H1 (cell line): Measurements from ENCODE around the gene THADA. TPM values are rescaled to one million over a fixed set of nuclear protein-coding genes. Genes with fewer than 3 reads are reported as not detected.

Source experiments
- CTCF ChIA-PET: fragments of 300-600 bp; sonication (Branson Sonifier 250); formaldehyde crosslinking; loops from one replicate; lab custom pipeline; 2021; ENCODE audit not compliant: partially characterized antibody; lab: Charles Lee
- POLR2A ChIA-PET: fragments of 300-600 bp; sonication (Branson Sonifier 250); formaldehyde crosslinking; loops from one replicate; lab custom pipeline; 2021; ENCODE audit warnings: inconsistent platforms; ENCODE audit not compliant: partially characterized antibody; lab: Charles Lee
- DNase-seq, 2 experiments: peaks; one replicate each; pipeline versions ENCODE4 v3.0.0 to v3.0.0-alpha.2; 2010 to 2022; ENCODE audit warnings: low spot score in 2 of 2, low read depth in 1 of 2, mixed read lengths in 1 of 2
- FAIRE-seq: peaks from 2 replicates; lab custom pipeline; 2011; peaks lifted over from hg19 to GRCh38; lab: Jason Lieb, UNC
- H2AFZ ChIP-seq: 2 replicates; pipeline ENCODE4 v1.8.1; 2012; ENCODE audit warnings: low read length, inconsistent platforms
- H2AK5ac ChIP-seq: 2 replicates; pipeline ENCODE4 v1.6.1; 2013; ENCODE audit warnings: low read depth, low read length
- H2BK120ac ChIP-seq: replicated peaks from 2 replicates; pipeline ENCODE3; 2013; ENCODE audit warnings: low read depth, low read length, inconsistent platforms
- H2BK12ac ChIP-seq: 2 replicates; pipeline ENCODE4 v1.6.1; 2013; ENCODE audit warnings: low read depth, low read length
- H2BK15ac ChIP-seq: 2 replicates; pipeline ENCODE4 v1.6.1; 2013; ENCODE audit warnings: low read length
- H2BK20ac ChIP-seq: 2 replicates; pipeline ENCODE4 v1.6.1; 2013; ENCODE audit warnings: low read length
- H2BK5ac ChIP-seq: 2 replicates; pipeline ENCODE4 v1.6.1; 2013; ENCODE audit warnings: low read depth, low read length
- H3K14ac ChIP-seq: 2 replicates; pipeline ENCODE4 v1.6.1; 2013; ENCODE audit warnings: inconsistent platforms; ENCODE audit not compliant: insufficient read length
- H3K18ac ChIP-seq: 2 replicates; pipeline ENCODE4 v1.6.1; 2013; ENCODE audit warnings: low read length; ENCODE audit errors: extremely low read depth
- H3K23ac ChIP-seq: 2 replicates; pipeline ENCODE4 v1.6.1; 2013; ENCODE audit warnings: inconsistent platforms; ENCODE audit not compliant: insufficient read length
- H3K23me2 ChIP-seq: 2 replicates; pipeline ENCODE4 v1.6.1; 2013; ENCODE audit warnings: low read depth, low read length
- H3K27ac ChIP-seq: 2 replicates; pipeline ENCODE4 v1.6.1; 2011; ENCODE audit warnings: low read depth, low read length, inconsistent platforms
- H3K27me3 ChIP-seq, 4 experiments: replicated peaks in 1 of 4; 1 replicate in 1 of 4; 2 replicates in 3 of 4; pipeline versions ENCODE4 v1.6.1 to v1.8.1; 2011 to 2013; ENCODE audit warnings: low read length in 3 of 4, mild to moderate bottlenecking in 3 of 4, inconsistent platforms in 2 of 4, mixed read lengths in 2 of 4, moderate library complexity in 1 of 4; ENCODE audit not compliant: control insufficient read depth in 3 of 4, insufficient read depth in 3 of 4; ENCODE audit errors: extremely low read depth in 1 of 4
- H3K36me3 ChIP-seq, 4 experiments: 2 replicates each; pipeline versions ENCODE4 v1.6.1 to v1.8.1; 2011 to 2013; ENCODE audit warnings: mild to moderate bottlenecking in 4 of 4, low read length in 3 of 4, moderate library complexity in 2 of 4, control low read depth in 1 of 4, inconsistent platforms in 1 of 4; ENCODE audit not compliant: insufficient read depth in 4 of 4, control insufficient read depth in 2 of 4
- H3K4ac ChIP-seq: replicated peaks from 2 replicates; pipeline ENCODE3; 2013; ENCODE audit warnings: low read length, low read depth, mixed read lengths, inconsistent platforms; ENCODE audit not compliant: insufficient read length
- H3K4me1 ChIP-seq, 4 experiments: replicated peaks in 1 of 4; 1 replicate in 1 of 4; 2 replicates in 3 of 4; pipeline versions ENCODE4 v1.6.1 to v1.8.1; 2011 to 2013; ENCODE audit warnings: low read length in 3 of 4, inconsistent platforms in 2 of 4, mixed read lengths in 1 of 4; ENCODE audit not compliant: insufficient read depth in 4 of 4, control insufficient read depth in 3 of 4
- H3K4me2 ChIP-seq, 2 experiments: 2 replicates each; pipeline versions ENCODE4 v1.6.1 to v1.8.1; 2011 to 2013; ENCODE audit warnings: low read depth in 2 of 2, low read length in 2 of 2, control low read depth in 1 of 2, inconsistent platforms in 1 of 2, mild to moderate bottlenecking in 1 of 2; ENCODE audit not compliant: insufficient read depth in 1 of 2
- H3K4me3 ChIP-seq, 4 experiments: fragments of 200-600, 300-600 bp in 1 of 4; sonication (generic), shearing (Covaris generic), sonication (Bioruptor Twin) in 1 of 4; 2 replicates each; pipeline versions ENCODE4 v1.5.1 to v1.8.1; 2011 to 2016; ENCODE audit warnings: low read length in 4 of 4, low read depth in 3 of 4, control low read depth in 2 of 4, inconsistent platforms in 2 of 4, mild to moderate bottlenecking in 2 of 4, mixed read lengths in 1 of 4, moderate library complexity in 1 of 4; ENCODE audit not compliant: insufficient read depth in 2 of 4; ENCODE audit errors: extremely low read depth in 1 of 4
- H3K56ac ChIP-seq: replicated peaks from 2 replicates; pipeline ENCODE3; 2013; ENCODE audit warnings: low read depth, mild to moderate bottlenecking, mixed read lengths, low read length, inconsistent platforms; ENCODE audit not compliant: insufficient read length
- H3K79me1 ChIP-seq: 2 replicates; pipeline ENCODE4 v1.6.1; 2013; ENCODE audit warnings: low read depth, low read length, control low read depth
- H3K79me2 ChIP-seq, 2 experiments: 2 replicates each; pipeline versions ENCODE4 v1.6.1 to v1.8.1; 2012 to 2013; ENCODE audit warnings: low read length in 2 of 2, mild to moderate bottlenecking in 2 of 2, inconsistent platforms in 1 of 2; ENCODE audit not compliant: insufficient read depth in 2 of 2, control insufficient read depth in 1 of 2
- H3K9ac ChIP-seq, 4 experiments: replicated peaks in 1 of 4; 1 replicate in 1 of 4; 2 replicates in 3 of 4; pipeline versions ENCODE4 v1.6.1 to v1.8.1; 2011 to 2013; ENCODE audit warnings: low read depth in 3 of 4, low read length in 3 of 4, control low read depth in 2 of 4, mild to moderate bottlenecking in 2 of 4, moderate library complexity in 2 of 4, inconsistent platforms in 1 of 4; ENCODE audit errors: extremely low read depth in 1 of 4
- H3K9me3 ChIP-seq, 2 experiments: 2 replicates each; pipeline versions ENCODE4 v1.6.1 to v1.8.1; 2012 to 2013; ENCODE audit warnings: mild to moderate bottlenecking in 2 of 2, moderate library complexity in 2 of 2, control low read depth in 1 of 2, inconsistent platforms in 1 of 2, low read depth in 1 of 2, low read length in 1 of 2, mixed read lengths in 1 of 2; ENCODE audit not compliant: insufficient read depth in 2 of 2
- H4K20me1 ChIP-seq, 2 experiments: replicated peaks in 1 of 2; 2 replicates each; pipeline versions ENCODE3 to v1.8.1; 2011 to 2013; ENCODE audit warnings: inconsistent platforms in 2 of 2, low read length in 2 of 2, mild to moderate bottlenecking in 1 of 2; ENCODE audit not compliant: insufficient read depth in 2 of 2, control insufficient read depth in 1 of 2
- H4K5ac ChIP-seq: 2 replicates; pipeline ENCODE4 v1.6.1; 2013; ENCODE audit warnings: low read length, low read depth, mixed read lengths, inconsistent platforms; ENCODE audit not compliant: insufficient read length
- H4K8ac ChIP-seq: 2 replicates; pipeline ENCODE4 v1.8.0; 2013; ENCODE audit warnings: mild to moderate bottlenecking, moderate library complexity, low read length, inconsistent platforms; ENCODE audit not compliant: insufficient read depth; ENCODE audit errors: extremely low read depth
- H4K91ac ChIP-seq: replicated peaks from 2 replicates; pipeline ENCODE3; 2013; ENCODE audit warnings: low read length, mixed read lengths, inconsistent platforms; ENCODE audit not compliant: insufficient read length
- ASH2L ChIP-seq: fragments of 200-600, 300-600 bp; sonication (generic); IDR thresholded peaks from one replicate; pipeline ENCODE4 v1.7.1; 2017; ENCODE audit warnings: low read length
- BACH1 ChIP-seq: IDR thresholded peaks from 2 replicates; pipeline ENCODE4 v1.6.1; 2012; ENCODE audit warnings: low read length, improper control_type of control experiment
- CHD1 ChIP-seq: IDR thresholded peaks from 2 replicates; pipeline ENCODE4 v1.6.1; 2012; ENCODE audit warnings: low read depth, low read length, improper control_type of control experiment
- EGR1 ChIP-seq: IDR thresholded peaks from 2 replicates; pipeline ENCODE4 v1.6.1; 2011; ENCODE audit warnings: low read depth, low read length, borderline replicate concordance
- EP300 ChIP-seq, 2 experiments: IDR thresholded peaks; 1 replicate in 1 of 2; 2 replicates in 1 of 2; pipeline ENCODE4 v1.6.1; 2011 to 2012; ENCODE audit warnings: low read depth in 2 of 2, low read length in 2 of 2, mild to moderate bottlenecking in 2 of 2, borderline replicate concordance in 1 of 2, inconsistent platforms in 1 of 2, moderate library complexity in 1 of 2
- GABPA ChIP-seq: IDR thresholded peaks from 2 replicates; pipeline ENCODE4 v1.6.1; 2011; ENCODE audit warnings: mild to moderate bottlenecking, low read length, moderate library complexity, borderline replicate concordance; ENCODE audit not compliant: insufficient read depth
- KDM4A ChIP-seq: IDR thresholded peaks from one replicate; pipeline ENCODE4 v1.7.1; 2012; ENCODE audit warnings: low read depth, mild to moderate bottlenecking, moderate library complexity, low read length, inconsistent platforms; ENCODE audit not compliant: severe bottlenecking
- PHF8 ChIP-seq: fragments of 200-600 bp; sonication (generic); conservative IDR thresholded peaks from 2 replicates; pipeline ENCODE4 v1.7.1; 2012; ENCODE audit warnings: low read depth, mild to moderate bottlenecking, inconsistent platforms, low read length, moderate library complexity
- SIN3A ChIP-seq, 2 experiments: IDR thresholded peaks in 1 of 2; conservative IDR thresholded peaks in 1 of 2; 2 replicates each; pipeline ENCODE4 v1.6.1; 2011 to 2012; ENCODE audit warnings: low read length in 2 of 2, improper control_type of control experiment in 1 of 2, low read depth in 1 of 2, mild to moderate bottlenecking in 1 of 2
- TCF12 ChIP-seq: IDR thresholded peaks from 2 replicates; pipeline ENCODE4 v1.6.1; 2011; ENCODE audit warnings: low read depth, mild to moderate bottlenecking, low read length
- WGBS, 2 experiments: shearing (Covaris generic) in 1 of 2; methylation state at CpG; one replicate each; pipeline versions ENCODE4 v1.1.6 to v1.1.7; 2013 to 2015; ENCODE audit warnings: low lambda C conversion rate in 2 of 2, mixed read lengths in 2 of 2, inconsistent platforms in 1 of 2, low coverage in 1 of 2, missing lambda C conversion rate in 1 of 2; ENCODE audit not compliant: insufficient replicate concordance in 2 of 2, insufficient coverage in 1 of 2, insufficient read length in 1 of 2; ENCODE audit errors: extremely low coverage in 1 of 2, missing lambda C conversion rate in 1 of 2; 5-methylcytosine and 5-hydroxymethylcytosine counted together
- polyA plus RNA-seq, 7 experiments: library from polyadenylated mRNA; depleted of rRNA in 3 of 7; stranded (reverse) in 5 of 7; unstranded in 2 of 7; fragments of >200 nt in 5 of 7; fragments of 200-250 nt in 2 of 7; gene quantifications; 1 replicate in 5 of 7; 2 replicates in 1 of 7; 4 replicates in 1 of 7; pipeline versions ENCODE4 v1.2.1 to v1.2.3, GENCODE V29; 2011 to 2013; ENCODE audit warnings: missing spikeins in 2 of 7, mixed read lengths in 2 of 7
- total RNA-seq: library from RNA; stranded (reverse); fragmentation: NEBNext Ultra II Directional; extraction: Animal tissue kit (Norgen Biotek cat#: 25700); gene quantifications from 2 replicates; pipeline ENCODE4 v1.2.1, GENCODE V29; 2021
- TF ChIP-seq, protein P1 (sequence below): IDR thresholded peaks from 2 replicates; pipeline ENCODE4 v1.6.1; 2012; ENCODE audit warnings: inconsistent platforms
- TF ChIP-seq, protein P2 (sequence below): IDR thresholded peaks from 2 replicates; pipeline ENCODE4 v1.6.1; 2011; ENCODE audit warnings: low read depth, mild to moderate bottlenecking, low read length; ENCODE audit not compliant: insufficient read depth

The THADA gene
- total and polyA plus RNA-seq, 2 of the 8 experiments (the other 6 are each of a cell fraction or from before 2014, with no cell fraction given) = 22.4 to 26.8 TPM

GRCh38 chr2:43223521-43224001, 372.3 kb downstream of the THADA start:
- H3K23ac ChIP-seq = no peak overlapping the region
- peaks cover 11% of the 10 kb centered on the region for H3K23me2 ChIP-seq
- no peak overlapping the region for H2BK20ac ChIP-seq
- H2BK120ac ChIP-seq = no peak overlapping the region
- H3K14ac ChIP-seq = no peak overlapping the region
- H3K4me3 ChIP-seq = peak overlapping the region; percentile 68 to 88 (median 85)
- H2BK12ac ChIP-seq = no peak overlapping the region
- CTCF ChIA-PET = interaction anchor here (0.6 to 7.4 kb wide), 24 partner anchors 10 to 393 kb away, joined by 3 to 91 read pairs (median 4); no protein-coding TSS in a partner anchor
- H2BK15ac ChIP-seq = no peak overlapping the region
- peaks cover 17 to 59% of the 10 kb centered on the region in 2 experiments for H3K79me2 ChIP-seq
- H3K4me2 ChIP-seq = peak overlapping the region; percentile 78 to 80
- H3K56ac ChIP-seq = no peak overlapping the region
- H3K4ac ChIP-seq = no peak overlapping the region
- no peak for DNase-seq
- H3K9me3 ChIP-seq = no peaks in the 10 kb centered on the region
- no peak overlapping the region for H3K27ac ChIP-seq
- no peak overlapping the region for H2BK5ac ChIP-seq
- FAIRE-seq = no peak
- peaks cover 11 to 14% of the 10 kb centered on the region in 2 experiments for H4K20me1 ChIP-seq
- H3K27me3 ChIP-seq = no peaks in the 10 kb centered on the region
- no peak overlapping the region for H4K8ac ChIP-seq
- H3K79me1 ChIP-seq = no peaks in the 10 kb centered on the region
- no peak overlapping the region for H4K91ac ChIP-seq
- WGBS, 2 experiments = 40% methylated on average over 4 of the region's 4 CpGs; no CpG with 5 or more reads in 1 of the 2 experiments
- no peak overlapping the region for H2AFZ ChIP-seq
- H3K9ac ChIP-seq = no peak overlapping the region; a peak in 1 of 7 replicates
- H3K4me1 ChIP-seq = peaks cover 14 to 38% (median 27%) of the 10 kb centered on the region in 4 experiments
- H3K18ac ChIP-seq = no peak overlapping the region; the same call in 1 of the 2 replicates
- H3K36me3 ChIP-seq = peaks cover 2 to 35% (median 17%) of the 10 kb centered on the region in 4 experiments; a peak in 6 of 8 replicates
- H2AK5ac ChIP-seq = no peak overlapping the region
- POLR2A ChIA-PET = interaction anchor here (1.4 to 8.6 kb wide), 3 partner anchors 44 to 90 kb away, joined by 3 to 52 read pairs (median 9); no protein-coding TSS in a partner anchor
- H4K5ac ChIP-seq = peak overlapping the region; percentile 39
- TF ChIP-seq PHF8 (no peak), KDM4A (no peak), TCF12 (no peak), CHD1 (no peak), BACH1 (no peak), ASH2L (no peak), GABPA (no peak), EP300 (IDR thresholded peaks at IDR 0.05; ENCODE audit: borderline replicate concordance in 1 of 2, low read depth in 2 of 2, low read length in 2 of 2) (no peak), EGR1 (no peak), SIN3A (conservative IDR thresholded peaks at IDR 0.05 in 1 of 2, IDR thresholded peaks at IDR 0.05 in 1 of 2; ENCODE audit: low read depth in 1 of 2, low read length in 2 of 2) (no peak)
- TF ChIP-seq, protein P1, sequence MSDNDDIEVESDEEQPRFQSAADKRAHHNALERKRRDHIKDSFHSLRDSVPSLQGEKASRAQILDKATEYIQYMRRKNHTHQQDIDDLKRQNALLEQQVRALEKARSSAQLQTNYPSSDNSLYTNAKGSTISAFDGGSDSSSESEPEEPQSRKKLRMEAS = no peak
- TF ChIP-seq, protein P2, sequence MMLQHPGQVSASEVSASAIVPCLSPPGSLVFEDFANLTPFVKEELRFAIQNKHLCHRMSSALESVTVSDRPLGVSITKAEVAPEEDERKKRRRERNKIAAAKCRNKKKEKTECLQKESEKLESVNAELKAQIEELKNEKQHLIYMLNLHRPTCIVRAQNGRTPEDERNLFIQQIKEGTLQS = no peak
